Stimulated activated CD4-positive, alpha-beta T cell treated with anti-CD3 and anti-CD28 coated beads, Interleukin-12 subunit alpha, Interleukin-12 subunit beta, amount 100 ng/mL, for 4 hours (primary cell): ENCODE results near the gene BTBD1.

Experiments
- DNase-seq: peaks from one replicate; pipeline ENCODE4 v3.0.0-alpha.2; 2020

The BTBD1 gene

GRCh38 chr15:83066734-83067637 is at the start of gene BTBD1:
BTBD1 (minus strand) TSS chr15:83067252; CDS start chr15:83067151, 101 bp downstream.
- peak; percentile 84 for DNase-seq

- no peak for DNase-seq
These were observed 48.9 kb upstream of the BTBD1 start for GRCh38 chr15:83115831-83116565.

- DNase-seq, result no peak
These were observed 48.4 kb upstream of the BTBD1 start for GRCh38 chr15:83115410-83115809.

- no peak for DNase-seq
These were observed 47.8 kb upstream of the BTBD1 start for GRCh38 chr15:83114856-83115255.

- no peak for DNase-seq
These were observed 47.0 kb upstream of the BTBD1 start for GRCh38 chr15:83113881-83114674.

- DNase-seq, result no peak
These were observed 45.9 kb upstream of the BTBD1 start for GRCh38 chr15:83112956-83113299.

GRCh38 chr15:83112233-83112955 is 45.3 kb upstream of the BTBD1 start:
- no peak for DNase-seq

- no peak for DNase-seq
These were observed 44.1 kb upstream of the BTBD1 start for GRCh38 chr15:83111149-83111548.

- no peak for DNase-seq
These were observed 43.3 kb upstream of the BTBD1 start for GRCh38 chr15:83110381-83110780.

- DNase-seq, result no peak
These were observed 42.5 kb upstream of the BTBD1 start for GRCh38 chr15:83109532-83109931.

GRCh38 chr15:83108266-83109219 is 41.5 kb upstream of the BTBD1 start:
- no peak for DNase-seq

GRCh38 chr15:83107841-83108181 is 40.8 kb upstream of the BTBD1 start:
- no peak for DNase-seq

GRCh38 chr15:83106994-83107840 is 40.2 kb upstream of the BTBD1 start, which contains the start of gene TM6SF1:
TM6SF1 (plus strand) TSS chr15:83107645; CDS start chr15:83107681, 36 bp downstream.
- no peak for DNase-seq

- no peak for DNase-seq
These were observed 38.4 kb upstream of the BTBD1 start for GRCh38 chr15:83105440-83105839.

GRCh38 chr15:83104141-83104540 is 37.1 kb upstream of the BTBD1 start:
- no peak for DNase-seq

GRCh38 chr15:83102346-83102745 is 35.3 kb upstream of the BTBD1 start:
- DNase-seq, result no peak

- DNase-seq, result no peak
These were observed 33.1 kb upstream of the BTBD1 start for GRCh38 chr15:83100097-83100646.

GRCh38 chr15:83099290-83099689 is 32.2 kb upstream of the BTBD1 start:
- DNase-seq, result no peak

- DNase-seq, result no peak
These were observed 31.0 kb upstream of the BTBD1 start for GRCh38 chr15:83098079-83098478.

GRCh38 chr15:83094583-83094982 is 27.5 kb upstream of the BTBD1 start:
- no peak for DNase-seq
